Activated T-helper 9 cell treated with anti-CD3 and anti-CD28 coated beads, Interleukin-2, amount 50 U/mL, for 16 hours (primary cell): ENCODE measurements around the gene CRX.
"Not testable (repeated sequence)": the region's sequence is repeated elsewhere in the genome, so short reads cannot be mapped to it uniquely, and the experiment has no call there.

Source experiments
- DNase-seq: peaks from one replicate; pipeline ENCODE4 v3.0.0-alpha.2; 2020; ENCODE audit warnings: low read depth

Gene CRX

GRCh38 chr19:47859838-47860237, 38.1 kb downstream of the CRX start:
- not testable (repeated sequence) for DNase-seq

- DNase-seq = no peak
These were observed 39.0 kb downstream of the CRX start for GRCh38 chr19:47860602-47861297.

GRCh38 chr19:47861630-47862029, 39.9 kb downstream of the CRX start:
- no peak for DNase-seq

GRCh38 chr19:47863514-47863936, 41.8 kb downstream of the CRX start:
- peak; percentile 75 for DNase-seq

- no peak for DNase-seq
These were observed 43.4 kb downstream of the CRX start for GRCh38 chr19:47865166-47865565.

GRCh38 chr19:47878906-47879305, 57.2 kb downstream of the CRX start:
- DNase-seq = no peak

- DNase-seq = not testable (repeated sequence)
These were observed 57.6 kb downstream of the CRX start for GRCh38 chr19:47879385-47879784.

GRCh38 chr19:47881757-47882156, 60.0 kb downstream of the CRX start:
- DNase-seq = no peak

GRCh38 chr19:47882890-47883289, 61.2 kb downstream of the CRX start:
- DNase-seq = no peak

GRCh38 chr19:47885067-47885463, 63.3 kb downstream of the CRX start:
- DNase-seq = no peak

GRCh38 chr19:47886010-47886559, 64.3 kb downstream of the CRX start, which contains the start of gene SULT2A1:
Gene SULT2A1 (minus strand): TSS chr19:47886315. CDS start chr19:47886257, 58 bp downstream.
- no peak for DNase-seq

- DNase-seq = no peak
These were observed 69.3 kb downstream of the CRX start for GRCh38 chr19:47890865-47891621.

GRCh38 chr19:47891622-47891922, 69.8 kb downstream of the CRX start:
- DNase-seq = no peak

- no peak for DNase-seq
These were observed 70.4 kb downstream of the CRX start for GRCh38 chr19:47891923-47892666.
